Liver (tissue), 9 donors: ENCODE measurements around the gene ADGRD1. TPM values are rescaled to one million over a fixed set of nuclear protein-coding genes. Genes with fewer than 3 reads are reported as not detected.

ENCODE experiments used
- DNase-seq: peaks from one replicate; pipeline ENCODE4 v3.0.0-alpha.2; 2017; ENCODE audit warnings: low spot score
- H3K27ac ChIP-seq, 2 donors: one replicate each; pipeline ENCODE4 v1.7.0; 2013; ENCODE audit warnings: inconsistent platforms in 2 of 2, low read length in 2 of 2, control low read depth in 1 of 2, low read depth in 1 of 2, mild to moderate bottlenecking in 1 of 2
- H3K27me3 ChIP-seq, 4 donors: one replicate each; pipeline versions ENCODE4 v1.6.1 to v1.7.0; 2013; ENCODE audit warnings: low read length in 3 of 4, inconsistent platforms in 1 of 4, mild to moderate bottlenecking in 1 of 4, moderate library complexity in 1 of 4; ENCODE audit not compliant: control insufficient read depth in 4 of 4, insufficient read depth in 4 of 4
- H3K36me3 ChIP-seq, 4 donors: one replicate each; pipeline versions ENCODE4 v1.6.1 to v1.7.0; 2013; ENCODE audit warnings: low read length in 3 of 4, mild to moderate bottlenecking in 3 of 4, low read depth in 1 of 4, moderate library complexity in 1 of 4; ENCODE audit not compliant: control insufficient read depth in 4 of 4, insufficient read depth in 3 of 4
- H3K4me1 ChIP-seq, 4 donors: one replicate each; pipeline versions ENCODE4 v1.6.1 to v1.7.0; 2013; ENCODE audit warnings: low read length in 3 of 4, mild to moderate bottlenecking in 3 of 4, moderate library complexity in 1 of 4; ENCODE audit not compliant: control insufficient read depth in 4 of 4, insufficient read depth in 4 of 4
- H3K4me3 ChIP-seq, 3 donors: one replicate each; pipeline versions ENCODE4 v1.6.1 to v1.7.0; 2013; ENCODE audit warnings: low read length in 3 of 3, control low read depth in 1 of 3, low read depth in 1 of 3, mild to moderate bottlenecking in 1 of 3
- H3K9ac ChIP-seq, 2 donors: one replicate each; pipeline ENCODE4 v1.7.0; 2013; ENCODE audit warnings: low read length in 2 of 2, mild to moderate bottlenecking in 2 of 2, moderate library complexity in 2 of 2, control low read depth in 1 of 2, low read depth in 1 of 2
- H3K9me3 ChIP-seq, 4 donors: one replicate each; pipeline versions ENCODE4 v1.6.1 to v1.7.0; 2013; ENCODE audit warnings: low read length in 3 of 4; ENCODE audit not compliant: control insufficient read depth in 4 of 4
- EGR1 ChIP-seq, 2 donors: IDR thresholded peaks; 2 replicates each; pipeline ENCODE4 v1.6.1; 2016 to 2018; ENCODE audit warnings: antibody characterized with exemption in 2 of 2, low read depth in 2 of 2
- FOXA2 ChIP-seq: IDR thresholded peaks from 2 replicates; pipeline ENCODE4 v1.6.1; 2016; ENCODE audit warnings: antibody characterized with exemption
- GABPA ChIP-seq, 2 donors: IDR thresholded peaks in 1 of 2; conservative IDR thresholded peaks in 1 of 2; 2 replicates each; pipeline ENCODE4 v1.6.1; 2016; ENCODE audit warnings: antibody characterized with exemption in 2 of 2, mild to moderate bottlenecking in 1 of 2, moderate library complexity in 1 of 2
- HNF4A ChIP-seq, 2 donors: conservative IDR thresholded peaks; 2 replicates each; pipeline ENCODE4 v1.6.1; 2016; ENCODE audit warnings: antibody characterized with exemption in 2 of 2, mild to moderate bottlenecking in 2 of 2
- HNF4G ChIP-seq: IDR thresholded peaks from 2 replicates; pipeline ENCODE4 v1.6.1; 2016; ENCODE audit warnings: antibody characterized with exemption
- JUND ChIP-seq, 2 donors: IDR thresholded peaks; 2 replicates each; pipeline ENCODE4 v1.6.1; 2016; ENCODE audit warnings: antibody characterized with exemption in 2 of 2
- NR2F2 ChIP-seq: IDR thresholded peaks from 2 replicates; pipeline ENCODE4 v1.6.1; 2016; ENCODE audit warnings: antibody characterized with exemption
- RAD21 ChIP-seq, 2 donors: IDR thresholded peaks; 2 replicates each; pipeline ENCODE4 v1.6.1; 2016; ENCODE audit warnings: antibody characterized with exemption in 2 of 2, mild to moderate bottlenecking in 2 of 2
- RXRA ChIP-seq, 2 donors: IDR thresholded peaks; 2 replicates each; pipeline ENCODE4 v1.6.1; 2017 to 2018; ENCODE audit warnings: antibody characterized with exemption in 2 of 2, mild to moderate bottlenecking in 1 of 2
- SP1 ChIP-seq: IDR thresholded peaks from 2 replicates; pipeline ENCODE4 v1.6.1; 2018; ENCODE audit warnings: antibody characterized with exemption, mild to moderate bottlenecking
- WGBS: extraction: QIAGEN DNeasy Blood & Tissue Kit; methylation state at CpG from one replicate; pipeline ENCODE4 v1.1.7; 2013; 5-methylcytosine and 5-hydroxymethylcytosine counted together
- polyA plus RNA-seq, 2 donors: library from polyadenylated mRNA; stranded (reverse) in 1 of 2; unstranded in 1 of 2; fragments of 200-250 nt in 1 of 2; fragments of >200 nt in 1 of 2; fragmentation: Nextera tagmentation in 1 of 2; extraction: Ambion mirVana in 1 of 2; gene quantifications; one replicate each; pipeline versions ENCODE4 v1.2.1 to v1.2.3, GENCODE V29; 2013 to 2015
- total RNA-seq, 2 donors: library from RNA; depleted of rRNA; stranded (reverse); fragments of >200 nt; gene quantifications; one replicate each; pipeline ENCODE4 v1.2.3, GENCODE V29; 2014
- TF ChIP-seq, protein P1 (sequence below): IDR thresholded peaks from 2 replicates; pipeline ENCODE4 v1.6.1; 2016; ENCODE audit warnings: antibody characterized with exemption, mild to moderate bottlenecking
- TF ChIP-seq, protein P2 (sequence below): IDR thresholded peaks from 2 replicates; pipeline ENCODE4 v1.6.1; 2016; ENCODE audit warnings: antibody characterized with exemption
- TF ChIP-seq, protein P3 (sequence below): IDR thresholded peaks from 2 replicates; pipeline ENCODE4 v1.6.1; 2016; ENCODE audit warnings: antibody characterized with exemption
- donor health status: healthy.
- donor health status: healthy.
- donor health status: healthy.
- donor health status: healthy.
- donor health status: healthy.

ADGRD1 gene
- total and polyA plus RNA-seq, 4 donors: 2.7 to 7.1 (median 4.6) TPM

DNA sequence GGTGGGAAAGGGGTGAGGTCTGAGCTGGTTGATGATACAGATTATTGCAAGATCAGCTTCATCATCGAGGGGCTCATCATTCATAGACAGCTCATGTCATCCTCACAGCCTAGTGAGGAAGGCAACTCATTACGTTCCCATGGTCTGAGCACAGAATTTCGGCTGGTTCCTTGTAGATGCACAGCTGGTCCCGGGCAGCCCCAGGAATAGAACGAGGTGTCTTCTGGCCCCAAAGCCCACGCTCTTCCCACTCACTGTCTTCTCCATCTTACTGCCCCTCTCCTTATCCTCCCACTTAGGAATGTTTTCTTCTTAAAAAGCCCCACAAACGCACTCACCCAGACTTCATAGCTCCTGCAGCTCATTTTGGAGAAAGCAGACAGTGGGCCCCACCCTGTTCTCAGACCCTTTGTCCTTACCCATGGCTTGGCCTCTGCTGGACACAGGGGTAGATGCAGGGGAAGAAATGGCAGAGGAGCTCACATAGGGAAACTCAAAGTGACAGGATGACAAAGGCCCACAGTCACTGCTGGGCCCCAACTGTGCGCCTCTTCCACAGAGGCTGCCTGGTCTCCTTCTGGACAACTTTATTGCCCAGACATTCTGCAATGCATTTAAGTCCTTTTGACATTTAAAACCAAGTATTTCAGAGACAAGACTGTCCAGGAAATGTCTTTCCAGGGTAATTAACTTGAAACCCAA lies 162.2 kb downstream of the ADGRD1 start:
- DNase-seq: no peak
- Histone ChIP-seq H3K9me3 (no peaks in the 10 kb centered on the region), H3K27me3 (no peaks in the 10 kb centered on the region), H3K36me3 (no peaks in the 10 kb centered on the region), H3K4me3 (no peak overlapping the region), H3K4me1 (no peaks in the 10 kb centered on the region), H3K27ac (no peak overlapping the region), H3K9ac (no peak overlapping the region)
- TF ChIP-seq, protein P1, sequence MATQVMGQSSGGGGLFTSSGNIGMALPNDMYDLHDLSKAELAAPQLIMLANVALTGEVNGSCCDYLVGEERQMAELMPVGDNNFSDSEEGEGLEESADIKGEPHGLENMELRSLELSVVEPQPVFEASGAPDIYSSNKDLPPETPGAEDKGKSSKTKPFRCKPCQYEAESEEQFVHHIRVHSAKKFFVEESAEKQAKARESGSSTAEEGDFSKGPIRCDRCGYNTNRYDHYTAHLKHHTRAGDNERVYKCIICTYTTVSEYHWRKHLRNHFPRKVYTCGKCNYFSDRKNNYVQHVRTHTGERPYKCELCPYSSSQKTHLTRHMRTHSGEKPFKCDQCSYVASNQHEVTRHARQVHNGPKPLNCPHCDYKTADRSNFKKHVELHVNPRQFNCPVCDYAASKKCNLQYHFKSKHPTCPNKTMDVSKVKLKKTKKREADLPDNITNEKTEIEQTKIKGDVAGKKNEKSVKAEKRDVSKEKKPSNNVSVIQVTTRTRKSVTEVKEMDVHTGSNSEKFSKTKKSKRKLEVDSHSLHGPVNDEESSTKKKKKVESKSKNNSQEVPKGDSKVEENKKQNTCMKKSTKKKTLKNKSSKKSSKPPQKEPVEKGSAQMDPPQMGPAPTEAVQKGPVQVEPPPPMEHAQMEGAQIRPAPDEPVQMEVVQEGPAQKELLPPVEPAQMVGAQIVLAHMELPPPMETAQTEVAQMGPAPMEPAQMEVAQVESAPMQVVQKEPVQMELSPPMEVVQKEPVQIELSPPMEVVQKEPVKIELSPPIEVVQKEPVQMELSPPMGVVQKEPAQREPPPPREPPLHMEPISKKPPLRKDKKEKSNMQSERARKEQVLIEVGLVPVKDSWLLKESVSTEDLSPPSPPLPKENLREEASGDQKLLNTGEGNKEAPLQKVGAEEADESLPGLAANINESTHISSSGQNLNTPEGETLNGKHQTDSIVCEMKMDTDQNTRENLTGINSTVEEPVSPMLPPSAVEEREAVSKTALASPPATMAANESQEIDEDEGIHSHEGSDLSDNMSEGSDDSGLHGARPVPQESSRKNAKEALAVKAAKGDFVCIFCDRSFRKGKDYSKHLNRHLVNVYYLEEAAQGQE: no peak
- TF ChIP-seq RAD21 (IDR thresholded peaks at IDR 0.05): no peak
- TF ChIP-seq, protein P2, sequence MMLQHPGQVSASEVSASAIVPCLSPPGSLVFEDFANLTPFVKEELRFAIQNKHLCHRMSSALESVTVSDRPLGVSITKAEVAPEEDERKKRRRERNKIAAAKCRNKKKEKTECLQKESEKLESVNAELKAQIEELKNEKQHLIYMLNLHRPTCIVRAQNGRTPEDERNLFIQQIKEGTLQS: no peak
- no peak for TF ChIP-seq HNF4A (conservative IDR thresholded peaks at IDR 0.05)
- TF ChIP-seq EGR1 (IDR thresholded peaks at IDR 0.05; ENCODE audit: low read depth in 2 of 2): no peak
- TF ChIP-seq GABPA (IDR thresholded peaks at IDR 0.05 in 1 of 2, conservative IDR thresholded peaks at IDR 0.05 in 1 of 2): no peak
- whole genome bisulfite sequencing: 91% methylated on average over 8 of the region's 8 CpGs

DNA sequence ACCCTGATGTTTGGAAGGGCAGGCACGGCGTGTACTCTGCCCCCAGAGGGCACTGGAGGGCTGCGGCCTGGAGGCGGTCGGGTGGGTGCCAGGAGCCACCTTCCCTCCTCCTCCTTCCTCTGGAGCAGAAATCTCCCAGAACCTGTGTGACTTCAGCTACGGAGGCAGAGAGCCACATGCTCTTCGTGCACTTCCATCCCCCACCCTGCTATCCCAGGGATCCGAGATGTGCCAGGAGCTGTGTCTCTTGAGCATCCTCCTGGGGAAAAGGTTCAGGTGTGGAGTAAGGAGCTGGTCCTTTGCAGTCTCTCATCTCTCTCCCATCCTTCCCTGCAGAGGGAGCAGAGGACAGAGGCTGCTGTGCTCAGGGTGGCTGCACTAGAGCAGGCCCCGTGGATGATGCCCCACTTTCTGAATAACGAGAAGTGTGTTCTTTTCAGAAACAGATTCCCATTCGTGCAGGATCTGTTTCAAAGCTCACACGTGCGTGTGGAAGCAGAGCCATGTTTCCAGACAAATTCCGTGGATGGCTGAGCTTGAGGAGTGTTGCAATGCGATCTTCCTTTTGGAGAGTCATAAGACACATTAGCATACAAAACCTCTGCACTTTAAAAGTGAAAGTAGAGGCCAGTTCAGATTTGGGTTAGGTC lies 162.9 kb downstream of the ADGRD1 start:
- TF ChIP-seq RAD21 (IDR thresholded peaks at IDR 0.05): peak in 1 of 2 donors; percentile 39
- TF ChIP-seq RXRA (IDR thresholded peaks at IDR 0.05): no peak
- no peaks in the 10 kb centered on the region for H3K4me1 ChIP-seq
- no peaks in the 10 kb centered on the region for H3K27me3 ChIP-seq
- H3K27ac ChIP-seq: no peak overlapping the region
- DNase-seq: no peak
- H3K36me3 ChIP-seq: no peaks in the 10 kb centered on the region
- no peaks in the 10 kb centered on the region for H3K9me3 ChIP-seq
- no peak overlapping the region for H3K4me3 ChIP-seq
- no peak overlapping the region for H3K9ac ChIP-seq
- 66% methylated on average over 15 of the region's 15 CpGs for WGBS

DNA sequence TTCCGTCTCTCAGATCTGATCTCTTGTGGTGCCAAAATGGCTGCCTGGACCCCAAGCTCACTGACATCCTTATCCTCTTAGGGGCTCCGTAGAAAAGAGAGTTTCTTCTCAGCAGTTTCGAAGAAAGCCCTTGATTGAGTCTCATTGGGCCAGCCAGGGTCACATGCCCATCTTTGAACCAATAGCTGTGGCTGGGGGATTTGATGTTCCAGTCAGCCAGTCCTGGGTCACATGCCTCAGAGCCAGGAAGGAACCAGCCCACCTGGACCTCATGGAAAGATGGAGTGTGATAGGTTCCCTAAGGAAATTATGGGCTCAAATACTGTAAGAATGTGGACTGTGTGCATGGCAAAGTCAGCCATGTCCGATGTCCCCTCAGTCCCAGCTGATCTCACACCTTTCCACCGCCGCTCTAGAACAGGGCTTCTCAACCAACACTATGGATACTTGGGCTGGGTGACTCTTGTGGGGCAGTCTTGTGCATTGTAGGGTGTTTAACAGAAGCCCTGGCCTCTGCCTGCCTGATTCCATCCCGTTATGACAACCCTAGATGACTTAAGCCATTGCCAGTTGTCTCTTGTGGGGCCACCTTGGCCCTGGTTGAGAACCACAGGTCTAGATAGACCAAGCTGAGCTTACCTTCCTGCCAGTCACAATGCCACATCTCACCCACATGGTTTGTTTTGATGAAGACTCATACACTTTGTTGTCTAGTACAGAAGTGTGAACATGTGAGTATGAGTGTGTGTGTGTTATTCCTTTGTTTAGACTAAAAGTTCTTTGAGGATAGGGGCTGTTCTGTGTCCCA lies 163.9 kb downstream of the ADGRD1 start:
- no peak overlapping the region for H3K4me3 ChIP-seq
- TF ChIP-seq GABPA (IDR thresholded peaks at IDR 0.05 in 1 of 2, conservative IDR thresholded peaks at IDR 0.05 in 1 of 2) (no peak), HNF4A (conservative IDR thresholded peaks at IDR 0.05) (no peak), FOXA2 (no peak), JUND (IDR thresholded peaks at IDR 0.05) (no peak), SP1 (no peak), RAD21 (IDR thresholded peaks at IDR 0.05) (no peak), NR2F2 (no peak), HNF4G (no peak)
- TF ChIP-seq, protein P3, sequence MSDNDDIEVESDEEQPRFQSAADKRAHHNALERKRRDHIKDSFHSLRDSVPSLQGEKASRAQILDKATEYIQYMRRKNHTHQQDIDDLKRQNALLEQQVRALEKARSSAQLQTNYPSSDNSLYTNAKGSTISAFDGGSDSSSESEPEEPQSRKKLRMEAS: no peak
- TF ChIP-seq, protein P1: no peak
- H3K27me3 ChIP-seq: no peaks in the 10 kb centered on the region
- no peak overlapping the region for H3K9ac ChIP-seq
- DNase-seq: no peak
- H3K27ac ChIP-seq: no peak overlapping the region
- no peaks in the 10 kb centered on the region for H3K4me1 ChIP-seq
- H3K9me3 ChIP-seq: no peaks in the 10 kb centered on the region
- WGBS: 95% methylated on average over 7 of the region's 7 CpGs
- no peaks in the 10 kb centered on the region for H3K36me3 ChIP-seq
